RWPE1 (cell line): ENCODE measurements around the gene IQCF6.

ENCODE experiments used
- CTCF ChIA-PET: fragments of 350-600 bp; sonication (Branson Sonifier 250); formaldehyde crosslinking; extraction: SDS; loops from one replicate; lab custom pipeline; 2021; lab: Yijun Ruan, JAX
- POLR2A ChIA-PET: fragments of 400-600 bp; formaldehyde crosslinking; extraction: SDS; loops from one replicate; lab custom pipeline; 2020; ENCODE audit warnings: antibody characterized with exemption; ENCODE audit not compliant: low non-redundant PET; lab: Yijun Ruan, JAX
- DNase-seq: peaks from one replicate; pipeline ENCODE4 v3.0.0; 2012; ENCODE audit warnings: low spot score
- H3K27ac ChIP-seq: fragments of 450-650 bp; 2 replicates; pipeline ENCODE4 v1.5.1; 2017
- TF ChIP-seq, protein P1 (sequence below): fragments of 450-650 bp; conservative IDR thresholded peaks from 2 replicates; pipeline ENCODE4 v1.5.1; 2017; ENCODE audit warnings: low read depth, mild to moderate bottlenecking

The IQCF6 gene

DNA sequence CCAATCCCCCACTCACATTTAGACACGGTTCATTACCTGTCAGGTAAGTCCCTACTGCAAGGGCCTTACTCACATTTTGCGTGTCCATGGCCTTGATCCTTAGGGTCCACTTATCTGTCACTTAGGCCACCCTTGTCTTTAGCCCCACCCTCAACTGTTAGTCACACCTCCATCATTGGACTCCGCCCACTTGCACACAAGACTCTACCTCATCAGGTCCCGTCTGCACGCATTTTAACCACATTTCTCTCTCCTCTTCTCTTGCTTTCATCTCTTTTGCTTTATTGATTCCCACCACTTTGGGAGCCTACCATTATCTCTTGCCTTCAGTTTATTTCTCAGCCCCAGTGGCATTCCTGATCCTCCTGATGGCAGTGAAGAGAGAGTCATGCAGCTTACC is at the start of gene IQCF6:
TSS of gene IQCF6 (minus strand) at position 101 of the 400 bp plus-strand sequence. CDS start at position 88, 13 bp downstream.
- TF ChIP-seq, protein P1, sequence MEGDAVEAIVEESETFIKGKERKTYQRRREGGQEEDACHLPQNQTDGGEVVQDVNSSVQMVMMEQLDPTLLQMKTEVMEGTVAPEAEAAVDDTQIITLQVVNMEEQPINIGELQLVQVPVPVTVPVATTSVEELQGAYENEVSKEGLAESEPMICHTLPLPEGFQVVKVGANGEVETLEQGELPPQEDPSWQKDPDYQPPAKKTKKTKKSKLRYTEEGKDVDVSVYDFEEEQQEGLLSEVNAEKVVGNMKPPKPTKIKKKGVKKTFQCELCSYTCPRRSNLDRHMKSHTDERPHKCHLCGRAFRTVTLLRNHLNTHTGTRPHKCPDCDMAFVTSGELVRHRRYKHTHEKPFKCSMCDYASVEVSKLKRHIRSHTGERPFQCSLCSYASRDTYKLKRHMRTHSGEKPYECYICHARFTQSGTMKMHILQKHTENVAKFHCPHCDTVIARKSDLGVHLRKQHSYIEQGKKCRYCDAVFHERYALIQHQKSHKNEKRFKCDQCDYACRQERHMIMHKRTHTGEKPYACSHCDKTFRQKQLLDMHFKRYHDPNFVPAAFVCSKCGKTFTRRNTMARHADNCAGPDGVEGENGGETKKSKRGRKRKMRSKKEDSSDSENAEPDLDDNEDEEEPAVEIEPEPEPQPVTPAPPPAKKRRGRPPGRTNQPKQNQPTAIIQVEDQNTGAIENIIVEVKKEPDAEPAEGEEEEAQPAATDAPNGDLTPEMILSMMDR: no peak
- ChIA-PET CTCF (no interaction called here), POLR2A (no interaction called here)
- no peak for DNase-seq
- H3K27ac ChIP-seq: no peak within 1 kb of the TSS

- H3K27ac ChIP-seq: no peak overlapping the region
- TF ChIP-seq, protein P1: no peak
- CTCF ChIA-PET: no interaction called here
- POLR2A ChIA-PET: no interaction called here
- no peak for DNase-seq
Measured at GRCh38 chr3:51828297-51828696, 49.3 kb upstream of the IQCF6 start.

GRCh38 chr3:51819709-51820406 is 40.8 kb upstream of the IQCF6 start:
- CTCF ChIA-PET: interaction anchor here (0.6 kb wide), 1 partner anchor 15 kb away, joined by 3 read pairs; no protein-coding TSS in a partner anchor
- TF ChIP-seq, protein P1: no peak
- H3K27ac ChIP-seq: no peak overlapping the region
- DNase-seq: no peak
- POLR2A ChIA-PET: no interaction called here

DNA sequence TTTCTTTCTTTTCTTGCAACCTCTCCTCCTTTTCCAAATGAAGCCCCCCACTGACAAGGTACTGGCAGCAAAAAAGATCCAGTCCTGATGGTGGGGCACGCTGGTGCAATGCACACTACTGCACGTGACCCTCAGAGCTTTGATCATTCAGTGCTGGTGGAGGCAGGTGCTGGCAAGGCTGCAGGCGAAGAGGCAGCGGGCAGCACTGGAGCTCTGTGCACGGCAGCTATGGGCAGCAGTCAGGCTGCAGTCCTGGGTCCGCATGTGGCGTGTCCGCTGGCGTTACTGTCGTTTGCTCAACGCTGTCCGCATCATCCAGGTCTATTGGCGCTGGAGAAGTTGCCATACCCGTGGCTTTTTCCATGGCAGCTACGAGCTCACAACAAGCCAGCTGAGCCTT is 40.1 kb upstream of the IQCF6 start:
- H3K27ac ChIP-seq: no peak overlapping the region
- TF ChIP-seq, protein P1: no peak
- POLR2A ChIA-PET: no interaction called here
- CTCF ChIA-PET: interaction anchor here (0.6 kb wide), 1 partner anchor 15 kb away, joined by 3 read pairs; no protein-coding TSS in a partner anchor
- no peak for DNase-seq

DNA sequence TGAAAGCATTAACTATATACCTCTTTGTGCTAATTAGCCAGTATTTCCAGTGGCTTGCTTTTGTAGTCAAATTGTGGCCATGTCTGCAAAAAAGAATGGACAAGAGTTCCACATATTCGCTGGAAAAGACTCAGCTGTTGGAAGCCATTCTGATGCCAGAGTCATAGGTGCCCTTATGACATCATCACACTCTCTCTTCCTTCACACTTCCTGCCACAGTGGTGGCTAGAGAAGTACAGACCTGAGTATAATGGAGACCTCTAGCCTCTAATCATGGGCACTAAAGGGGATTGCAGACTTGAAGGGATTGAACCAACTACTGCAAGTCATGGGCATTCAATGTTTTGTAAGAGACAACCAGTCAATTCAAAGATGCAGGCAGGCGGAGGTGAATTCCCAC is 38.3 kb upstream of the IQCF6 start:
- no peak overlapping the region for H3K27ac ChIP-seq
- no peak for DNase-seq
- POLR2A ChIA-PET: no interaction called here
- CTCF ChIA-PET: no interaction called here
- TF ChIP-seq, protein P1: no peak

DNA sequence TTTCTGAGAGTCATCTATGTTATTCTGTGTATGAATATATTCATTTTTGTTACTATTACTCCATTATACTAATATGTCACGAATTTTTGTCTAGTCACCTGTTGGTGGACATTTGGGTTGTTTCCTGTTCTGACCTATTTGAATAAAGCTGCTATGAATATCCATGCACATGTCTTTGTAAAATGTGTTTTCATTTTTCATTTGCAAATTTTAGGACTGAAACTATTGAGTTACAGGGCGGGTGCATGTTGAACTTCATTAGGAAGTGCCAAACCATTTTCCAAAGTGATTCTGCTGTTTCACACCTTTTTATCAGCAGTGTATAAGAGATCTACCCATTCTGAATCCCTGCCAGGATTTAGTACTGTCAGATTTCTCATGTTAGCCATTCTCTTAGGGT is 37.7 kb upstream of the IQCF6 start:
- DNase-seq: no peak
- CTCF ChIA-PET: no interaction called here
- no peak overlapping the region for H3K27ac ChIP-seq
- POLR2A ChIA-PET: no interaction called here
- TF ChIP-seq, protein P1: no peak
